WTC11 (cell line): ENCODE data around the gene HEPACAM. TPM values are rescaled to one million over a fixed set of nuclear protein-coding genes. Genes with fewer than 3 reads are reported as not detected.

ENCODE experiments used
- ATAC-seq: fragments of 200-7000 bp; cut with Tn5 transposase; 2 replicates; pipeline ENCODE4 v1.10.0; 2021; ENCODE audit warnings: mild to moderate bottlenecking, moderate library complexity
- CTCF ChIA-PET: fragments of 300-600 bp; sonication (Branson Sonifier 250); formaldehyde crosslinking; loops from one replicate; lab custom pipeline; 2021; ENCODE audit warnings: antibody characterized with exemption; lab: Charles Lee
- POLR2A ChIA-PET: fragments of 350-600 bp; sonication (Branson Sonifier 250); formaldehyde crosslinking; loops from one replicate; lab custom pipeline; 2021; ENCODE audit warnings: antibody characterized with exemption; lab: Charles Lee
- DNase-seq: peaks from one replicate; pipeline ENCODE4 v3.0.0; 2021; ENCODE audit warnings: low spot score
- H3K27ac Mint-ChIP-seq: 2 replicates; pipeline ENCODE4 v1.8.0; 2021; ENCODE audit warnings: mixed read lengths
- H3K27me3 Mint-ChIP-seq: 2 replicates; pipeline ENCODE4 v1.8.0; 2021; ENCODE audit warnings: low read depth, mild to moderate bottlenecking, moderate library complexity, mixed read lengths
- H3K36me3 Mint-ChIP-seq: 2 replicates; pipeline ENCODE4 v1.8.0; 2021; ENCODE audit warnings: mixed read lengths
- H3K4me1 Mint-ChIP-seq: 2 replicates; pipeline ENCODE4 v1.8.0; 2022; ENCODE audit warnings: mixed read lengths
- H3K4me3 Mint-ChIP-seq: 2 replicates; pipeline ENCODE4 v1.8.0; 2021; ENCODE audit warnings: mild to moderate bottlenecking, moderate library complexity, mixed read lengths
- H3K9me3 Mint-ChIP-seq: 2 replicates; pipeline ENCODE4 v1.8.0; 2021; ENCODE audit warnings: mixed read lengths
- ESRRA ChIP-seq: sonication (generic); formaldehyde crosslinking; IDR thresholded peaks from 2 replicates; pipeline ENCODE4 v1.8.1; 2022; ENCODE audit warnings: mild to moderate bottlenecking, missing genetic modification reagents, borderline replicate concordance
- ETV6 ChIP-seq: sonication (generic); formaldehyde crosslinking; IDR thresholded peaks from 2 replicates; pipeline ENCODE4 v1.8.1; 2022; ENCODE audit warnings: mild to moderate bottlenecking, missing genetic modification reagents
- FOXJ3 ChIP-seq: sonication (generic); formaldehyde crosslinking; IDR thresholded peaks from 2 replicates; pipeline ENCODE4 v1.9.0; 2021; ENCODE audit warnings: missing genetic modification reagents, mild to moderate bottlenecking, borderline replicate concordance
- GABPB1 ChIP-seq: sonication (generic); formaldehyde crosslinking; IDR thresholded peaks from 2 replicates; pipeline ENCODE4 v1.8.1; 2023; ENCODE audit warnings: mild to moderate bottlenecking, missing genetic modification reagents
- GTF2I ChIP-seq: fragments of 250-450 bp; sonication (Bioruptor Pico); conservative IDR thresholded peaks from 2 replicates; pipeline ENCODE4 v1.4.0; 2021; ENCODE audit warnings: mild to moderate bottlenecking
- IRF2 ChIP-seq: sonication (generic); formaldehyde crosslinking; IDR thresholded peaks from 2 replicates; pipeline ENCODE4 v1.8.0; 2022; ENCODE audit warnings: low read depth, missing genetic modification reagents, borderline replicate concordance
- JUN ChIP-seq: sonication (generic); formaldehyde crosslinking; IDR thresholded peaks from 2 replicates; pipeline ENCODE4 v1.8.0; 2023; ENCODE audit warnings: mild to moderate bottlenecking, missing genetic modification reagents
- KAT7 ChIP-seq: sonication (generic); formaldehyde crosslinking; IDR thresholded peaks from 2 replicates; pipeline ENCODE4 v1.8.1; 2023; ENCODE audit warnings: missing genetic modification reagents, mild to moderate bottlenecking, borderline replicate concordance
- MXD4 ChIP-seq: fragments of 250-450 bp; sonication (Bioruptor Pico); IDR thresholded peaks from 2 replicates; pipeline ENCODE4 v1.8.0; 2021; ENCODE audit warnings: mild to moderate bottlenecking, moderate library complexity, borderline replicate concordance
- NFATC4 ChIP-seq: fragments of 250-450 bp; sonication (Bioruptor Pico); IDR thresholded peaks from 2 replicates; pipeline ENCODE4 v1.9.0; 2021; ENCODE audit warnings: mild to moderate bottlenecking
- NFE2L1 ChIP-seq: sonication (generic); formaldehyde crosslinking; IDR thresholded peaks from 2 replicates; pipeline ENCODE4 v1.8.1; 2023; ENCODE audit warnings: missing genetic modification reagents
- OVOL2 ChIP-seq: fragments of 250-450 bp; sonication (Bioruptor Pico); IDR thresholded peaks from 2 replicates; pipeline ENCODE4 v1.9.0; 2021; ENCODE audit warnings: mild to moderate bottlenecking, borderline replicate concordance
- SOX15 ChIP-seq: fragments of 250-450 bp; sonication (Bioruptor Pico); IDR thresholded peaks from 2 replicates; pipeline ENCODE4 v1.9.0; 2021; ENCODE audit warnings: mild to moderate bottlenecking
- TEAD1 ChIP-seq: sonication (generic); formaldehyde crosslinking; IDR thresholded peaks from 2 replicates; pipeline ENCODE4 v1.8.0; 2022; ENCODE audit warnings: mild to moderate bottlenecking, missing genetic modification reagents
- TEAD4 ChIP-seq: sonication (generic); formaldehyde crosslinking; IDR thresholded peaks from 2 replicates; pipeline ENCODE4 v1.8.0; 2022; ENCODE audit warnings: mild to moderate bottlenecking, missing genetic modification reagents
- TP53 ChIP-seq: sonication (generic); formaldehyde crosslinking; IDR thresholded peaks from 2 replicates; pipeline ENCODE4 v1.8.1; 2023; ENCODE audit warnings: mild to moderate bottlenecking, missing genetic modification reagents
- ZNF219 ChIP-seq: sonication (generic); formaldehyde crosslinking; IDR thresholded peaks from 2 replicates; pipeline ENCODE4 v1.8.0; 2023; ENCODE audit warnings: missing genetic modification reagents, mild to moderate bottlenecking, borderline replicate concordance
- total RNA-seq: library from RNA; stranded (reverse); gene quantifications from 3 replicates; pipeline ENCODE4 v1.2.3, GENCODE V29; 2021
- TF ChIP-seq, protein P1 (sequence below): fragments of 250-450 bp; sonication (Bioruptor Pico); IDR thresholded peaks from 2 replicates; pipeline ENCODE4 v1.9.0; 2021; ENCODE audit warnings: mild to moderate bottlenecking, borderline replicate concordance
- TF ChIP-seq, protein P2 (sequence below): fragments of 250-450 bp; sonication (Bioruptor Pico); IDR thresholded peaks from 2 replicates; pipeline ENCODE4 v2.1.2; 2022; ENCODE audit warnings: mild to moderate bottlenecking, moderate library complexity
- TF ChIP-seq, protein P3 (sequence below): sonication (generic); formaldehyde crosslinking; IDR thresholded peaks from 2 replicates; pipeline ENCODE4 v1.8.0; 2022; ENCODE audit warnings: mild to moderate bottlenecking, missing genetic modification reagents
- TF ChIP-seq, protein P4 (sequence below): sonication (generic); formaldehyde crosslinking; IDR thresholded peaks from 2 replicates; pipeline ENCODE4 v1.8.0; 2023; ENCODE audit warnings: missing genetic modification reagents
- TF ChIP-seq, protein P5 (sequence below): sonication (generic); formaldehyde crosslinking; IDR thresholded peaks from 2 replicates; pipeline ENCODE4 v1.8.1; 2023; ENCODE audit warnings: mild to moderate bottlenecking, missing genetic modification reagents, moderate library complexity
- TF ChIP-seq, protein P6 (sequence below): sonication (generic); formaldehyde crosslinking; IDR thresholded peaks from 2 replicates; pipeline ENCODE4 v1.8.1; 2023; ENCODE audit warnings: mild to moderate bottlenecking, missing genetic modification reagents
- TF ChIP-seq, protein P7 (sequence below): fragments of 250-450 bp; sonication (Bioruptor Pico); IDR thresholded peaks from 2 replicates; pipeline ENCODE4 v1.9.0; 2021; ENCODE audit warnings: mild to moderate bottlenecking
- TF ChIP-seq, protein P8 (sequence below): fragments of 250-450 bp; sonication (Bioruptor Pico); IDR thresholded peaks from 2 replicates; pipeline ENCODE4 v1.9.0; 2021; ENCODE audit warnings: mild to moderate bottlenecking

HEPACAM gene
- total RNA-seq, 1 experiment from 2014 or later = not detected

DNA sequence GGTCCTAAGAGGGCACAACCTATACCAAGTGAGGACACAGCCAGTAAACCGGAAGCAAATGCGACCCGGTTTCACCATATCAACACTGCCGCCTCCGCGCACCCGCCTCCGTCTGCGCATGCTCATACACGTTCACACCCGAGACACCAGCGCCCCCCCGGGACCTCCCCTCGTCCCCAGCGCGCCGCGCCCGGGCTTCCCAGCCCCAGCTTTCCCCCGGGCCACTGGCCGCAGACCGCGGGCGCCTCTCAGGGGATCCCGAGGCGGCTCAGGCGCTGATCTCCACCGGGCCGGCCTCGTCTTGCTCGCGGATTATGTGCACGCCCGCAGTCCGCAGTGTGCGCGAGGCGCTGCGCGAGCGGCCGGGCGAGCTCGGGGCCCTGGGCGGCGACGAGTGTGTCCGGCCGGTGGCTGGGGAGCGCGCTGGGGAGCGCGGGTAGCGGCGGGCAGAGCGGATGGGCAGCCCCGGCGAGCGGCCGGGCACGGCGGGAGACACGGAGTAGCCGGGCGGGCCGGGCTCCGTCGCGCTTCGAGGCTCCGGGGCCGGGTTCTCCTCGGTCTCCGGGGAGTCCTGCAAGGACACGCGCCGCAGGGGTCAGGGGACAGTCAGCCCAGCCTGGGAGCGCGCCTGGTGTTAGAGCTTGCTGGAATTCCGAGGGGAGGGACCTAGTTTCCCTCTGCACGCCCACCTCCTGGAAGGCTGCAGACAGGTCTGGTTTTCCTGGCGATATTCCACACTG is 14.8 kb downstream of the HEPACAM start:
- Mint-ChIP-seq H3K36me3 (no peaks in the 10 kb centered on the region; the same call in 1 of the 2 replicates), H3K4me3 (peak overlapping the region; percentile 61), H3K9me3 (no peaks in the 10 kb centered on the region), H3K27me3 (peaks cover 92% of the 10 kb centered on the region), H3K4me1 (no peaks in the 10 kb centered on the region), H3K27ac (no peak overlapping the region)
- ATAC-seq (peak; percentile 76), DNase-seq (peak; percentile 78)
- ChIA-PET CTCF (interaction anchor here (0.6 to 2.3 kb wide), 11 partner anchors 14 to 508 kb away, joined by 3 to 12 read pairs (median 4); partner anchors contain the start of gene HEPACAM), POLR2A (interaction anchor here (0.6 to 2.4 kb wide), 2 partner anchors 45 to 335 kb away, joined by 7 to 10 read pairs; no protein-coding TSS in a partner anchor)
- peak; percentile 90 for TF ChIP-seq NFE2L1 (CRISPR knock-in tag)
- TF ChIP-seq TEAD1 (CRISPR knock-in tag) = peak; percentile 99
- no peak for TF ChIP-seq SOX15 (CRISPR knock-in tag)
- TF ChIP-seq FOXJ3 = no peak
- peak; percentile 88 for TF ChIP-seq TEAD4 (CRISPR knock-in tag)
- TF ChIP-seq, protein P1, sequence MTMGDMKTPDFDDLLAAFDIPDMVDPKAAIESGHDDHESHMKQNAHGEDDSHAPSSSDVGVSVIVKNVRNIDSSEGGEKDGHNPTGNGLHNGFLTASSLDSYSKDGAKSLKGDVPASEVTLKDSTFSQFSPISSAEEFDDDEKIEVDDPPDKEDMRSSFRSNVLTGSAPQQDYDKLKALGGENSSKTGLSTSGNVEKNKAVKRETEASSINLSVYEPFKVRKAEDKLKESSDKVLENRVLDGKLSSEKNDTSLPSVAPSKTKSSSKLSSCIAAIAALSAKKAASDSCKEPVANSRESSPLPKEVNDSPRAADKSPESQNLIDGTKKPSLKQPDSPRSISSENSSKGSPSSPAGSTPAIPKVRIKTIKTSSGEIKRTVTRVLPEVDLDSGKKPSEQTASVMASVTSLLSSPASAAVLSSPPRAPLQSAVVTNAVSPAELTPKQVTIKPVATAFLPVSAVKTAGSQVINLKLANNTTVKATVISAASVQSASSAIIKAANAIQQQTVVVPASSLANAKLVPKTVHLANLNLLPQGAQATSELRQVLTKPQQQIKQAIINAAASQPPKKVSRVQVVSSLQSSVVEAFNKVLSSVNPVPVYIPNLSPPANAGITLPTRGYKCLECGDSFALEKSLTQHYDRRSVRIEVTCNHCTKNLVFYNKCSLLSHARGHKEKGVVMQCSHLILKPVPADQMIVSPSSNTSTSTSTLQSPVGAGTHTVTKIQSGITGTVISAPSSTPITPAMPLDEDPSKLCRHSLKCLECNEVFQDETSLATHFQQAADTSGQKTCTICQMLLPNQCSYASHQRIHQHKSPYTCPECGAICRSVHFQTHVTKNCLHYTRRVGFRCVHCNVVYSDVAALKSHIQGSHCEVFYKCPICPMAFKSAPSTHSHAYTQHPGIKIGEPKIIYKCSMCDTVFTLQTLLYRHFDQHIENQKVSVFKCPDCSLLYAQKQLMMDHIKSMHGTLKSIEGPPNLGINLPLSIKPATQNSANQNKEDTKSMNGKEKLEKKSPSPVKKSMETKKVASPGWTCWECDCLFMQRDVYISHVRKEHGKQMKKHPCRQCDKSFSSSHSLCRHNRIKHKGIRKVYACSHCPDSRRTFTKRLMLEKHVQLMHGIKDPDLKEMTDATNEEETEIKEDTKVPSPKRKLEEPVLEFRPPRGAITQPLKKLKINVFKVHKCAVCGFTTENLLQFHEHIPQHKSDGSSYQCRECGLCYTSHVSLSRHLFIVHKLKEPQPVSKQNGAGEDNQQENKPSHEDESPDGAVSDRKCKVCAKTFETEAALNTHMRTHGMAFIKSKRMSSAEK (CRISPR knock-in tag) = no peak
- TF ChIP-seq MXD4 (CRISPR knock-in tag) = no peak
- peak; percentile 97; the same call in 1 of the 2 replicates for TF ChIP-seq KAT7 (CRISPR knock-in tag)
- peak; percentile 95 for TF ChIP-seq ESRRA (CRISPR knock-in tag)
- TF ChIP-seq ZNF219 = peak; percentile 97
- TF ChIP-seq GABPB1 = no peak
- peak; percentile 97 for TF ChIP-seq TP53 (CRISPR knock-in tag)
- peak; percentile 97 for TF ChIP-seq JUN (CRISPR knock-in tag)
- TF ChIP-seq OVOL2 (CRISPR knock-in tag) = no peak
- TF ChIP-seq, protein P2, sequence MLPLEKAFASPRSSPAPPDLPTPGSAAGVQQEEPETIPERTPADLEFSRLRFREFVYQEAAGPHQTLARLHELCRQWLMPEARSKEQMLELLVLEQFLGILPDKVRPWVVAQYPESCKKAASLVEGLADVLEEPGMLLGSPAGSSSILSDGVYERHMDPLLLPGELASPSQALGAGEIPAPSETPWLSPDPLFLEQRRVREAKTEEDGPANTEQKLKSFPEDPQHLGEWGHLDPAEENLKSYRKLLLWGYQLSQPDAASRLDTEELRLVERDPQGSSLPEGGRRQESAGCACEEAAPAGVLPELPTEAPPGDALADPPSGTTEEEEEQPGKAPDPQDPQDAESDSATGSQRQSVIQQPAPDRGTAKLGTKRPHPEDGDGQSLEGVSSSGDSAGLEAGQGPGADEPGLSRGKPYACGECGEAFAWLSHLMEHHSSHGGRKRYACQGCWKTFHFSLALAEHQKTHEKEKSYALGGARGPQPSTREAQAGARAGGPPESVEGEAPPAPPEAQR (CRISPR knock-in tag) = no peak
- TF ChIP-seq, protein P3, sequence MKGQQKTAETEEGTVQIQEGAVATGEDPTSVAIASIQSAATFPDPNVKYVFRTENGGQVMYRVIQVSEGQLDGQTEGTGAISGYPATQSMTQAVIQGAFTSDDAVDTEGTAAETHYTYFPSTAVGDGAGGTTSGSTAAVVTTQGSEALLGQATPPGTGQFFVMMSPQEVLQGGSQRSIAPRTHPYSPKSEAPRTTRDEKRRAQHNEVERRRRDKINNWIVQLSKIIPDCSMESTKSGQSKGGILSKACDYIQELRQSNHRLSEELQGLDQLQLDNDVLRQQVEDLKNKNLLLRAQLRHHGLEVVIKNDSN (CRISPR knock-in tag) = peak; percentile 75
- TF ChIP-seq, protein P4, sequence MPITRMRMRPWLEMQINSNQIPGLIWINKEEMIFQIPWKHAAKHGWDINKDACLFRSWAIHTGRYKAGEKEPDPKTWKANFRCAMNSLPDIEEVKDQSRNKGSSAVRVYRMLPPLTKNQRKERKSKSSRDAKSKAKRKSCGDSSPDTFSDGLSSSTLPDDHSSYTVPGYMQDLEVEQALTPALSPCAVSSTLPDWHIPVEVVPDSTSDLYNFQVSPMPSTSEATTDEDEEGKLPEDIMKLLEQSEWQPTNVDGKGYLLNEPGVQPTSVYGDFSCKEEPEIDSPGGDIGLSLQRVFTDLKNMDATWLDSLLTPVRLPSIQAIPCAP = peak; percentile 95
- TF ChIP-seq IRF2 (CRISPR knock-in tag) = peak; percentile 91
- TF ChIP-seq, protein P5, sequence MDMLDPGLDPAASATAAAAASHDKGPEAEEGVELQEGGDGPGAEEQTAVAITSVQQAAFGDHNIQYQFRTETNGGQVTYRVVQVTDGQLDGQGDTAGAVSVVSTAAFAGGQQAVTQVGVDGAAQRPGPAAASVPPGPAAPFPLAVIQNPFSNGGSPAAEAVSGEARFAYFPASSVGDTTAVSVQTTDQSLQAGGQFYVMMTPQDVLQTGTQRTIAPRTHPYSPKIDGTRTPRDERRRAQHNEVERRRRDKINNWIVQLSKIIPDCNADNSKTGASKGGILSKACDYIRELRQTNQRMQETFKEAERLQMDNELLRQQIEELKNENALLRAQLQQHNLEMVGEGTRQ (CRISPR knock-in tag) = 0 out of 2 replicates have a peak, but pooled peaks have one; percentile 15
- no peak for TF ChIP-seq GTF2I (CRISPR knock-in tag)
- TF ChIP-seq, protein P6, sequence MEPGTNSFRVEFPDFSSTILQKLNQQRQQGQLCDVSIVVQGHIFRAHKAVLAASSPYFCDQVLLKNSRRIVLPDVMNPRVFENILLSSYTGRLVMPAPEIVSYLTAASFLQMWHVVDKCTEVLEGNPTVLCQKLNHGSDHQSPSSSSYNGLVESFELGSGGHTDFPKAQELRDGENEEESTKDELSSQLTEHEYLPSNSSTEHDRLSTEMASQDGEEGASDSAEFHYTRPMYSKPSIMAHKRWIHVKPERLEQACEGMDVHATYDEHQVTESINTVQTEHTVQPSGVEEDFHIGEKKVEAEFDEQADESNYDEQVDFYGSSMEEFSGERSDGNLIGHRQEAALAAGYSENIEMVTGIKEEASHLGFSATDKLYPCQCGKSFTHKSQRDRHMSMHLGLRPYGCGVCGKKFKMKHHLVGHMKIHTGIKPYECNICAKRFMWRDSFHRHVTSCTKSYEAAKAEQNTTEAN (CRISPR knock-in tag) = peak; percentile 96
- TF ChIP-seq NFATC4 (CRISPR knock-in tag) = no peak
- TF ChIP-seq ETV6 (CRISPR knock-in tag) = peak; percentile 96
- TF ChIP-seq, protein P7, sequence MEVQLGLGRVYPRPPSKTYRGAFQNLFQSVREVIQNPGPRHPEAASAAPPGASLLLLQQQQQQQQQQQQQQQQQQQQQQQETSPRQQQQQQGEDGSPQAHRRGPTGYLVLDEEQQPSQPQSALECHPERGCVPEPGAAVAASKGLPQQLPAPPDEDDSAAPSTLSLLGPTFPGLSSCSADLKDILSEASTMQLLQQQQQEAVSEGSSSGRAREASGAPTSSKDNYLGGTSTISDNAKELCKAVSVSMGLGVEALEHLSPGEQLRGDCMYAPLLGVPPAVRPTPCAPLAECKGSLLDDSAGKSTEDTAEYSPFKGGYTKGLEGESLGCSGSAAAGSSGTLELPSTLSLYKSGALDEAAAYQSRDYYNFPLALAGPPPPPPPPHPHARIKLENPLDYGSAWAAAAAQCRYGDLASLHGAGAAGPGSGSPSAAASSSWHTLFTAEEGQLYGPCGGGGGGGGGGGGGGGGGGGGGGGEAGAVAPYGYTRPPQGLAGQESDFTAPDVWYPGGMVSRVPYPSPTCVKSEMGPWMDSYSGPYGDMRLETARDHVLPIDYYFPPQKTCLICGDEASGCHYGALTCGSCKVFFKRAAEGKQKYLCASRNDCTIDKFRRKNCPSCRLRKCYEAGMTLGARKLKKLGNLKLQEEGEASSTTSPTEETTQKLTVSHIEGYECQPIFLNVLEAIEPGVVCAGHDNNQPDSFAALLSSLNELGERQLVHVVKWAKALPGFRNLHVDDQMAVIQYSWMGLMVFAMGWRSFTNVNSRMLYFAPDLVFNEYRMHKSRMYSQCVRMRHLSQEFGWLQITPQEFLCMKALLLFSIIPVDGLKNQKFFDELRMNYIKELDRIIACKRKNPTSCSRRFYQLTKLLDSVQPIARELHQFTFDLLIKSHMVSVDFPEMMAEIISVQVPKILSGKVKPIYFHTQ = no peak
- TF ChIP-seq, protein P8, sequence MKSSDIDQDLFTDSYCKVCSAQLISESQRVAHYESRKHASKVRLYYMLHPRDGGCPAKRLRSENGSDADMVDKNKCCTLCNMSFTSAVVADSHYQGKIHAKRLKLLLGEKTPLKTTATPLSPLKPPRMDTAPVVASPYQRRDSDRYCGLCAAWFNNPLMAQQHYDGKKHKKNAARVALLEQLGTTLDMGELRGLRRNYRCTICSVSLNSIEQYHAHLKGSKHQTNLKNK (CRISPR knock-in tag) = no peak
